Stromal cell of bone marrow (primary cell): ENCODE measurements around the gene GMDS.

Source experiments
- DNase-seq: peaks from one replicate; pipeline ENCODE4 v3.0.0-alpha.2; 2012; ENCODE audit warnings: low read depth

The GMDS gene

GRCh38 chr6:2205396-2205795 is 40.0 kb downstream of the GMDS start:
- DNase-seq: no peak

GRCh38 chr6:2204272-2204671 is 41.1 kb downstream of the GMDS start:
- no peak for DNase-seq

GRCh38 chr6:2203264-2203663 is 42.1 kb downstream of the GMDS start:
- DNase-seq: no peak

- no peak for DNase-seq
Observed at GRCh38 chr6:2197984-2198383, 47.4 kb downstream of the GMDS start.

- DNase-seq: peak; percentile 58
Observed at GRCh38 chr6:2197177-2197671, 48.2 kb downstream of the GMDS start.

- DNase-seq: peak; percentile 33
Observed at GRCh38 chr6:2196079-2196679, 49.2 kb downstream of the GMDS start.

GRCh38 chr6:2194643-2195042 is 50.8 kb downstream of the GMDS start:
- DNase-seq: no peak

- DNase-seq: no peak
Observed at GRCh38 chr6:2193931-2194330, 51.5 kb downstream of the GMDS start.

GRCh38 chr6:2192976-2193375 is 52.4 kb downstream of the GMDS start:
- no peak for DNase-seq

GRCh38 chr6:2191390-2191740 is 54.0 kb downstream of the GMDS start:
- no peak for DNase-seq

- DNase-seq: no peak
Observed at GRCh38 chr6:2190661-2191389, 54.6 kb downstream of the GMDS start.

GRCh38 chr6:2188856-2189384 is 56.5 kb downstream of the GMDS start:
- DNase-seq: no peak

- DNase-seq: no peak
Observed at GRCh38 chr6:2188397-2188796, 57.0 kb downstream of the GMDS start.

- no peak for DNase-seq
Observed at GRCh38 chr6:2187826-2188225, 57.6 kb downstream of the GMDS start.

- no peak for DNase-seq
Observed at GRCh38 chr6:2186516-2186915, 58.9 kb downstream of the GMDS start.

GRCh38 chr6:2185466-2185865 is 59.9 kb downstream of the GMDS start:
- DNase-seq: no peak

GRCh38 chr6:2184700-2185455 is 60.5 kb downstream of the GMDS start:
- DNase-seq: no peak

GRCh38 chr6:2183752-2184151 is 61.7 kb downstream of the GMDS start:
- DNase-seq: no peak

- no peak for DNase-seq
Observed at GRCh38 chr6:2183246-2183645, 62.2 kb downstream of the GMDS start.

GRCh38 chr6:2182251-2182650 is 63.2 kb downstream of the GMDS start:
- no peak for DNase-seq

GRCh38 chr6:2181567-2181966 is 63.8 kb downstream of the GMDS start:
- DNase-seq: no peak

GRCh38 chr6:2179950-2180349 is 65.5 kb downstream of the GMDS start:
- no peak for DNase-seq

GRCh38 chr6:2179241-2179640 is 66.2 kb downstream of the GMDS start:
- DNase-seq: no peak
